NCI-H2196 (cell line): ENCODE measurements around the gene WWP2.
"Not testable (repeated sequence)": the region's sequence is repeated elsewhere in the genome, so short reads cannot be mapped to it uniquely, and the experiment has no call there.

Experiments
- DNase-seq: peaks from one replicate; lab custom pipeline; 2025; ENCODE audit not compliant: unreplicated experiment; lab: John Stamatoyannopoulos, UW

The WWP2 gene

GRCh38 chr16:69939821-69940585, 177.9 kb downstream of the WWP2 start:
- no peak for DNase-seq

- no peak for DNase-seq
Measured at GRCh38 chr16:69940676-69941075, 178.5 kb downstream of the WWP2 start.

GRCh38 chr16:69941251-69942098, 179.3 kb downstream of the WWP2 start:
- no peak for DNase-seq

DNA sequence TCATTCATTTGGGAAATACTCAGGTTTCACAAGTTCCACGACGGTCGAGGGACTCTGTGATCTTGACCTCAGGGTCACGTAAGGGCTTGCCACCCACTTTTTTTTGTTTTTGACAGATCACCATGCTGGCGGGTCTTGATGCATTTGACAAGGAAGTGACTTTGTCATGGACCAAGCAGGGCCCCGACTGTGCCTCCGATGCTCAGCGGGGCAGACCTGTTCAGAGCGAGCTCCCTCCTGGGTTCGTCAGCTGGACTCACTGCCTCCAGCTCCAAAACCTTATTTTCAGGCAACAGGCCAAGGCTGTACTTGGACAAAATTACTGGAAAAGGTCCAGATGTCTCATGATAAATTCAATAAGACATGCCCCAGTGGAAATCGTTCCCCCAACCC, 180.0 kb downstream of the WWP2 start:
- no peak for DNase-seq

GRCh38 chr16:69942627-69943170, 180.6 kb downstream of the WWP2 start:
- no peak for DNase-seq

DNA sequence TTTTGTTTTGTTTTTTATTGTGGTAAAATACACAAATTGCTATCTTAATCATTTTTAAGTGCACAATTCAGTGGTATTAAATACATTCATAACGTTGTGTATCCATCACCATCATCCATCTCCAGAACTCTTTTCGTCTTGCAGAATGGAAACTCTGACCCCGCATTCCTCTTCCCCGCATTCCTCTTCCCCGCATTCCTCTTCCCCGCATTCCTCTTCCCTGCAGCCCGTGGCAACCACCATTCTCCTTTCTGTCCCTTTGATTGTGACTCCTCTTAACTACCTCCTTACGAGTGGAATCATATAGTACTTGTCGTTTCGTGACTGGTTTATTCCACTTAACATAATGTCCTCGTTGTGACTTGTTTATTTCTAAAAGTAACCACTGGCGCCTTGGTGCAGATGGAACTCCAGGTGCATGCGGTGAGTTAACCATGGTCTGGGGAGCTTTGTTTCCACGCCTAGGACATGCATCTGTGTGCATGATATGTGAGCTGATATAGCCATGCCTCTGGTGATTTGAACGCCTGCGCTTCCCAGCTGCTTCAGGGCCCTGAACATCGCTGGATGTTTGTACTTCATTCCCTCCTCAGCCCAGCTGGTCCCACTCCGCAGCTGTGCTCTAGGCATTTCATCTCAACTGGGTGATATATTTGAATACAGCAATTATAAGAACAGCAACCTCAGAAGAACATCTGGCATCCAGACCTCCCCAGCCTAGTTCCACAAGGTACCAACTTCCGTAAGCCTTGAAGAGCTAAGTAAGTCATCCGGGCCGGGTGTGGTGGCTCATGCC, 181.3 kb downstream of the WWP2 start:
- DNase-seq = not testable (repeated sequence)

GRCh38 chr16:69950411-69950810, 188.3 kb downstream of the WWP2 start:
- not testable (repeated sequence) for DNase-seq

GRCh38 chr16:69951017-69951671, 189.0 kb downstream of the WWP2 start, which contains the start of gene CLEC18A:
TSS of gene CLEC18A (plus strand) at chr16:69951334. CDS start at chr16:69951367, 33 bp downstream.
- not testable (repeated sequence) for DNase-seq

GRCh38 chr16:69951672-69952031, 189.5 kb downstream of the WWP2 start:
- DNase-seq = not testable (repeated sequence)

GRCh38 chr16:69952116-69952515, 190.0 kb downstream of the WWP2 start:
- not testable (repeated sequence) for DNase-seq

GRCh38 chr16:69952572-69953355, 190.6 kb downstream of the WWP2 start:
- not testable (repeated sequence) for DNase-seq

GRCh38 chr16:69954241-69954640, 192.1 kb downstream of the WWP2 start:
- DNase-seq = not testable (repeated sequence)

- not testable (repeated sequence) for DNase-seq
Measured at GRCh38 chr16:69963312-69963711, 201.2 kb downstream of the WWP2 start.

DNA sequence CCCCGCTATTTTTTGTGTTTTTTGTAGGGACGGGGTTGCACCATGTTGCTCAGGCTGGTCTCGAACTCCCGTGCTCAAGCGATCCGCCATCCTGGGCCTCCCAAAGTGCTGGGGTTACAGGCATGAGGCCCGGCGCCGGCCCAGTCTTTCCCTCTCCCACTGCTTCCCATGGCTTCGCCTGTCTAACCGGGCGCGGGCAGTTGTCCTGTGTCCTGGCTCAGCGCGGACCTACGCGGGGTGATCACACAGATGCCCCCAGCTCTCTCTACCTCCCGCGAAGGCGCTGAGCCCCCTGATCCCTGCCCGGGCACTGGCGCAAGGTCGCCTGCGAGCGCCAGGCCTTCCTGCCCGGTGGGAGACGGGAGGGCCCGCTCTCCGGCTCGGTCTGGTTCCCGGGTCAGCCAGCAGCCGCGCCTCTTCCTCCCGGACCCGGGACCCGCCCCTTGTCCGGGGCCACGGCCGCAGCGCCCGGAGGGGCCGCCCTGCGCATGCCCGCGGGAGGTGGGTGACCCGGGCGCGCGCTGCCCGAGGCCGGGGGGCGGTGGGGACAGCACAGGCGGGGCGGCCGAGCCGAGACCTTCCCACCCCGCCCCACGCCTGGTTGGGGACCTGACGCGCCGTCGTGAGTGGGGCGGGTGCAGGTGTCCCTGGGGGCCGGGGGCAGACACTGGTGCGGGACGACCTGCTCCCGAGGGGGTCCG, 203.0 kb downstream of the WWP2 start:
- DNase-seq = peak; percentile 0

GRCh38 chr16:69965661-69966054, 203.5 kb downstream of the WWP2 start:
- DNase-seq = not testable (repeated sequence)

DNA sequence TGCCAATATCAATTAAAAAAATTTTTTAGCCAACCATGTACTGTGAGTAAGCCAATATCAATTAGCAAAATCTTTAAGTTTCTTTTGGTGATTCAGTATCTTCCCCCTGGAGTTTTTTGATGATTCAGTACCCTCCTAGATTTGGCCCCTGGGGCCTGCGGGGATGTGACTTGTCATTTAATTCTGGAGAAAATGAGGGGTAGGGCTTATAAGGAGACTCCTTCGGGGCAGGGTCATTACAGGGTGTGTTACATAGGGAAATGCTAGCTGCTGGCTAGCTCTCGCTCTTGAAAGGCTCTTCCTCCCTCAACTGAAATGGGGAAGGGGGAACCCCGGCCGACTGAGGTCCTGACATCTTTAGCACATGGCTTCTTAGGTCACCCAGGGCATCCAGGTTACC, 205.6 kb downstream of the WWP2 start:
- not testable (repeated sequence) for DNase-seq

DNA sequence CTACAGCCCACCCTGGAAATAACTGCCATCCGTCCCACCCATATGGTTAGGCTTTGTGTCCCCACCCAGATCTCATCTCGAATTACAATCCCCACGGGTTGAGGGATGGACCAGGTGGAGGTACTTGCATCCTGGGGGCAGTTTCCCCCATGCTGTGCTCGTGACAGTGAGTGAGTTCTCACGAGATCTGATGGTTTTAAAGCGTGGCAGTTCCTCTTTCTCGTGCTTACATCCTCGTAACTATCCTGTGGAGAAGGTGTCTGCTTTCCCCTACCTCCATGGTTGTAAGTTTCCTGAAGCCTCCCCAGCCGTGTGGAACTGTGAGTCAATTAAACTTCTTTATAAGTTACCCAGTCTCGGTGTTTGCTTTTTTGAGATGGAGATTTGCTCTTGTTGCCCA, 206.0 kb downstream of the WWP2 start:
- DNase-seq = not testable (repeated sequence)

DNA sequence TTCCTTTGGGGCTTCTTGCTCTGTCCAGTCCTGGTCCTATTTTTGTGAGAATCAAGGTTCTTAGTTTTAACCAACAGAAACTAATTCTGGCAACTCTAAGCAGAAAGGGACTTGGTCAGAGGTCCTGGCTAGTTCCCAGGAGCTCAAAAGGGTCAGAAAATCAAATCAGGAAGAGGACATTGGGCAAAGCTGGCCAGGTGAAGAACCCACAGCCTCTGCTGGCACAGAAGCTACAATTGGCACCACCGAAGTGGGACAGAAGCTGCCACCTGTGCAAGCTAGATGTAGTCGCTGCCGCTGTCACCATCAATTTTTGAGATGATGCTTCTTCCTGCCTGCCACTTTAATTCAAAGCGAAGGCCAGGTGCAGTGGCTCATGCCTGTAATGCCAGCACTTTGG, 207.5 kb downstream of the WWP2 start:
- not testable (repeated sequence) for DNase-seq

- not testable (repeated sequence) for DNase-seq
Measured at GRCh38 chr16:69972120-69972519, 210.0 kb downstream of the WWP2 start.
